HepG2 (cell line): Measurements from ENCODE around the gene SHISA7. TPM values are rescaled to one million over a fixed set of nuclear protein-coding genes. Genes with fewer than 3 reads are reported as not detected.

ENCODE experiments used
- AGO2 ChIP-seq: fragments of 200-400 bp; formaldehyde crosslinking; optimal IDR thresholded peaks from 2 replicates; pipeline ENCODE3; 2017; ENCODE audit warnings: mild to moderate bottlenecking, low read depth, low read length, moderate library complexity
- CENPT ChIP-seq: sonication (generic); formaldehyde crosslinking; IDR thresholded peaks from 2 replicates; pipeline ENCODE4 v1.8.0; 2022; ENCODE audit warnings: low read depth, mild to moderate bottlenecking, moderate library complexity, missing genetic modification reagents
- GFI1 ChIP-seq: sonication (generic); formaldehyde crosslinking; IDR thresholded peaks from 2 replicates; pipeline ENCODE4 v1.5.0; 2020; ENCODE audit warnings: missing genetic modification reagents, mild to moderate bottlenecking, borderline replicate concordance
- HOXA3 ChIP-seq: sonication (generic); formaldehyde crosslinking; IDR thresholded peaks from 2 replicates; pipeline ENCODE4 v1.5.0; 2020; ENCODE audit warnings: missing genetic modification reagents
- KDM4B ChIP-seq: sonication (generic); formaldehyde crosslinking; IDR thresholded peaks from 2 replicates; pipeline ENCODE4 v1.4.0; 2020; ENCODE audit warnings: missing genetic modification reagents
- NCOA2 ChIP-seq: sonication (generic); formaldehyde crosslinking; IDR thresholded peaks from 2 replicates; pipeline ENCODE4 v1.8.0; 2022; ENCODE audit warnings: inconsistent platforms
- RFX1 ChIP-seq: fragments of 450-650 bp; IDR thresholded peaks from 2 replicates; pipeline ENCODE4 v1.6.1; 2017
- SRSF4 ChIP-seq: fragments of 200-400 bp; formaldehyde crosslinking; IDR thresholded peaks from one replicate; pipeline ENCODE4 v1.6.1; 2018; ENCODE audit warnings: mild to moderate bottlenecking, low read depth, low read length, moderate library complexity; ENCODE audit not compliant: poor library complexity, severe bottlenecking
- TCF12 ChIP-seq, 2 experiments: fragments of 450-650 bp in 1 of 2; sonication (generic) in 1 of 2; formaldehyde crosslinking in 1 of 2; IDR thresholded peaks; 2 replicates each; pipeline versions ENCODE4 v1.6.1 to v1.8.0; 2017 to 2022; ENCODE audit warnings: antibody characterized with exemption in 1 of 2, mild to moderate bottlenecking in 1 of 2, missing genetic modification reagents in 1 of 2, moderate library complexity in 1 of 2
- ZFY ChIP-seq: sonication (generic); formaldehyde crosslinking; IDR thresholded peaks from 2 replicates; pipeline ENCODE4 v1.4.0; 2020; ENCODE audit warnings: missing genetic modification reagents
- ZFYVE20 ChIP-seq: sonication (generic); formaldehyde crosslinking; IDR thresholded peaks from 2 replicates; pipeline ENCODE4 v1.8.0; 2023; ENCODE audit warnings: low read depth, mild to moderate bottlenecking, moderate library complexity, missing genetic modification reagents, borderline replicate concordance
- ZNF234 ChIP-seq: sonication (generic); formaldehyde crosslinking; conservative IDR thresholded peaks from 2 replicates; pipeline ENCODE4 v1.5.1; 2020; ENCODE audit warnings: mild to moderate bottlenecking, missing genetic modification reagents
- polyA plus RNA-seq, 8 experiments: library from polyadenylated mRNA; depleted of rRNA in 3 of 8; stranded (reverse) in 7 of 8; unstranded in 1 of 8; fragments of >200 nt; fragmentation: Illumina TruSeq in 4 of 8; extraction: Trizol in 4 of 8; gene quantifications; 2 replicates each; pipeline versions ENCODE4 v1.2.1 to v1.2.3, GENCODE V29; 2011 to 2016; ENCODE audit warnings: low read depth in 4 of 8, missing spikeins in 1 of 8, mixed read lengths in 1 of 8; ENCODE audit not compliant: insufficient read depth in 1 of 8
- total RNA-seq, 5 experiments: library from RNA; depleted of rRNA; stranded (reverse); fragments of >200 nt; fragmentation: Illumina TruSeq; extraction: Trizol; gene quantifications; 2 replicates each; pipeline ENCODE4 v1.2.3, GENCODE V29; 2016; ENCODE audit warnings: low read depth in 1 of 5
- TF ChIP-seq, protein P1 (sequence below), 2 experiments: fragments of 450-650 bp in 1 of 2; sonication (generic) in 1 of 2; formaldehyde crosslinking in 1 of 2; IDR thresholded peaks; 2 replicates each; pipeline versions ENCODE4 v1.6.1 to v1.8.0; 2016 to 2022; ENCODE audit warnings: antibody characterized with exemption in 1 of 2, mild to moderate bottlenecking in 1 of 2, missing genetic modification reagents in 1 of 2
- TF ChIP-seq, protein P2 (sequence below): sonication (generic); formaldehyde crosslinking; IDR thresholded peaks from 2 replicates; pipeline ENCODE4 v1.8.1; 2022; ENCODE audit warnings: low read depth, mild to moderate bottlenecking, missing genetic modification reagents

SHISA7 gene
- total and polyA plus RNA-seq, 2 of the 13 experiments (the other 11 are each of a cell fraction or from before 2014, with no cell fraction given) = not detected

DNA sequence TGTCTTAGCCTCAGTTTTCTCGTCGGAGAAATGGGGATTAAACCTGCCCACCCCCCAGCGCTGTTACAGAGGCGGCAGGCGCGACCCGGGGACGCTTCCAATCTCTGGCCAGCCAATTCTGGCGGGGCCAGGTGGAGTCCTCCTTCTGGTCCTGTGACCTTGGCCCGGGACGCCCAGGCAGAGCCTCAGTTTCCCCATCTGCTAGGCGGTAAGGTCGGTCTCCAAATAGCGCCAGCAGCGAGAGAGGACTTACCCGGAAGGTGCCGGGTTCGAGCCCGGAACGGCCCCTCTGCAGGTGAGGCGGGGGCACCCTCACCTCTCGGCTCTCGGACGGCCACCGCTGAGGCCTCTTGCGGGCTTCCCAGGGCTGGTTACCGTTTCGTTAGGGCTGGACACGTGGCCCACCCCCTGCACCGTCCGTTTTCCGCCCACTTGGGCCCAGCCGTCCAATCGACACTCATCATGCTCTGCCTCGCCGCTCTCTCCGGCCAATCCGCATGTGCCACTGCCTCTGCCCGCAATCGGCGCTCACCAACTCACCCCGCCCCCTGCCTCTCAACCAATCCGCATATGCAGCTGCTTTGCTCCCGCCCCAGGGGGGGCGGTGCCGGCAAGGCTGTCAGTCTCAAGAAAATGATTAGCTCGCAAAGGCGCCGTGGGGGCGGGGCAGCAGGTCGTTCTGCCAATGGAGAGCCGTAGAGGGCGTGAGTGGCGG lies 18.3 kb upstream of the SHISA7 start, which contains the start of gene ISOC2 (continued):
- TF ChIP-seq, protein P1, sequence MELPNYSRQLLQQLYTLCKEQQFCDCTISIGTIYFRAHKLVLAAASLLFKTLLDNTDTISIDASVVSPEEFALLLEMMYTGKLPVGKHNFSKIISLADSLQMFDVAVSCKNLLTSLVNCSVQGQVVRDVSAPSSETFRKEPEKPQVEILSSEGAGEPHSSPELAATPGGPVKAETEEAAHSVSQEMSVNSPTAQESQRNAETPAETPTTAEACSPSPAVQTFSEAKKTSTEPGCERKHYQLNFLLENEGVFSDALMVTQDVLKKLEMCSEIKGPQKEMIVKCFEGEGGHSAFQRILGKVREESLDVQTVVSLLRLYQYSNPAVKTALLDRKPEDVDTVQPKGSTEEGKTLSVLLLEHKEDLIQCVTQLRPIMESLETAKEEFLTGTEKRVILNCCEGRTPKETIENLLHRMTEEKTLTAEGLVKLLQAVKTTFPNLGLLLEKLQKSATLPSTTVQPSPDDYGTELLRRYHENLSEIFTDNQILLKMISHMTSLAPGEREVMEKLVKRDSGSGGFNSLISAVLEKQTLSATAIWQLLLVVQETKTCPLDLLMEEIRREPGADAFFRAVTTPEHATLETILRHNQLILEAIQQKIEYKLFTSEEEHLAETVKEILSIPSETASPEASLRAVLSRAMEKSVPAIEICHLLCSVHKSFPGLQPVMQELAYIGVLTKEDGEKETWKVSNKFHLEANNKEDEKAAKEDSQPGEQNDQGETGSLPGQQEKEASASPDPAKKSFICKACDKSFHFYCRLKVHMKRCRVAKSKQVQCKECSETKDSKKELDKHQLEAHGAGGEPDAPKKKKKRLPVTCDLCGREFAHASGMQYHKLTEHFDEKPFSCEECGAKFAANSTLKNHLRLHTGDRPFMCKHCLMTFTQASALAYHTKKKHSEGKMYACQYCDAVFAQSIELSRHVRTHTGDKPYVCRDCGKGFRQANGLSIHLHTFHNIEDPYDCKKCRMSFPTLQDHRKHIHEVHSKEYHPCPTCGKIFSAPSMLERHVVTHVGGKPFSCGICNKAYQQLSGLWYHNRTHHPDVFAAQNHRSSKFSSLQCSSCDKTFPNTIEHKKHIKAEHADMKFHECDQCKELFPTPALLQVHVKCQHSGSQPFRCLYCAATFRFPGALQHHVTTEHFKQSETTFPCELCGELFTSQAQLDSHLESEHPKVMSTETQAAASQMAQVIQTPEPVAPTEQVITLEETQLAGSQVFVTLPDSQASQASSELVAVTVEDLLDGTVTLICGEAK (IDR thresholded peaks at IDR 0.05) = no peak
- TF ChIP-seq, protein P1 (CRISPR knock-in tag; IDR thresholded peaks at IDR 0.05) = no peak; the same call in 1 of the 2 replicates
- no peak for TF ChIP-seq RFX1
- no peak for TF ChIP-seq TCF12 (IDR thresholded peaks at IDR 0.05)
- no peak for TF ChIP-seq TCF12 (CRISPR knock-in tag; IDR thresholded peaks at IDR 0.05)
- TF ChIP-seq KDM4B = peak; percentile 56; the same call in 1 of the 2 replicates
- peak; percentile 78 for TF ChIP-seq AGO2
- TF ChIP-seq CENPT (CRISPR knock-in tag) = no peak
- no peak for TF ChIP-seq SRSF4
- TF ChIP-seq HOXA3 (CRISPR knock-in tag) = peak; percentile 78
- TF ChIP-seq ZFYVE20 = no peak
- peak; percentile 53; the same call in 1 of the 2 replicates for TF ChIP-seq NCOA2 (CRISPR knock-in tag)
- peak; percentile 81 for TF ChIP-seq ZFY
- TF ChIP-seq ZNF234 (CRISPR knock-in tag) = peak; percentile 57; the same call in 1 of the 2 replicates
- TF ChIP-seq, protein P2, sequence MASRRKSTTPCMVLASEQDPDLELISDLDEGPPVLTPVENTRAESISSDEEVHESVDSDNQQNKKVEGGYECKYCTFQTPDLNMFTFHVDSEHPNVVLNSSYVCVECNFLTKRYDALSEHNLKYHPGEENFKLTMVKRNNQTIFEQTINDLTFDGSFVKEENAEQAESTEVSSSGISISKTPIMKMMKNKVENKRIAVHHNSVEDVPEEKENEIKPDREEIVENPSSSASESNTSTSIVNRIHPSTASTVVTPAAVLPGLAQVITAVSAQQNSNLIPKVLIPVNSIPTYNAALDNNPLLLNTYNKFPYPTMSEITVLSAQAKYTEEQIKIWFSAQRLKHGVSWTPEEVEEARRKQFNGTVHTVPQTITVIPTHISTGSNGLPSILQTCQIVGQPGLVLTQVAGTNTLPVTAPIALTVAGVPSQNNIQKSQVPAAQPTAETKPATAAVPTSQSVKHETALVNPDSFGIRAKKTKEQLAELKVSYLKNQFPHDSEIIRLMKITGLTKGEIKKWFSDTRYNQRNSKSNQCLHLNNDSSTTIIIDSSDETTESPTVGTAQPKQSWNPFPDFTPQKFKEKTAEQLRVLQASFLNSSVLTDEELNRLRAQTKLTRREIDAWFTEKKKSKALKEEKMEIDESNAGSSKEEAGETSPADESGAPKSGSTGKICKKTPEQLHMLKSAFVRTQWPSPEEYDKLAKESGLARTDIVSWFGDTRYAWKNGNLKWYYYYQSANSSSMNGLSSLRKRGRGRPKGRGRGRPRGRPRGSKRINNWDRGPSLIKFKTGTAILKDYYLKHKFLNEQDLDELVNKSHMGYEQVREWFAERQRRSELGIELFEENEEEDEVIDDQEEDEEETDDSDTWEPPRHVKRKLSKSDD (CRISPR knock-in tag) = no peak
- TF ChIP-seq GFI1 (CRISPR knock-in tag) = peak; percentile 44; the same call in 1 of the 2 replicates
